ENCODE results near the gene SCN5A. TPM values are rescaled to one million over a fixed set of nuclear protein-coding genes. Genes with fewer than 3 reads are reported as not detected.

SCN5A gene
- polyA plus RNA-seq, 1 experiment, result 0.63 TPM

DNA sequence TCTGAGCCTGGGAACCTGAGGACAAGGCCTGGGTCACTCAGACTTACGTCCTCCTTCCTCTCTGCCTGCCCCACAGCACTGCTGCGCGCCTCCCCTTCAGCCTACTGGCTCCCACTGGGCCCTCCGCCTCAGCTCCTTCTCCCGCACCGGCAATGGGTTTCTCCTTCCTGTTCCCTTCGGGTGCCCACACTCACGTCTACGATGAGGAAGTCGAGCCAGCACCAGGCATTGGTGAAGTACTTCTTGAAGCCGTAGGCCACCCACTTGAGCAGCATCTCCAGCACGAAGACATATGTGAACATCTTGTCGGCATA lies 83.3 kb downstream of the SCN5A start:
- Histone ChIP-seq H3K4me3 (ENCODE audit: low read depth, low read length) (no peak overlapping the region), H3K27me3 (ENCODE audit: control insufficient read depth, insufficient read depth, low read length) (no peaks in the 10 kb centered on the region), H3K9me3 (ENCODE audit: control insufficient read depth, insufficient read depth, low read length) (no peaks in the 10 kb centered on the region; the same call in 1 of the 2 replicates), H3K27ac (ENCODE audit: low read depth, low read length) (peak overlapping the region; percentile 11)
- DNase-seq (ENCODE audit: low read depth, low spot score), result no peak
- ChIA-PET CTCF (no interaction called here), POLR2A (no interaction called here)
- TF ChIP-seq CTCF (IDR thresholded peaks at IDR 0.05; ENCODE audit: low read depth, low read length), result no peak

DNA sequence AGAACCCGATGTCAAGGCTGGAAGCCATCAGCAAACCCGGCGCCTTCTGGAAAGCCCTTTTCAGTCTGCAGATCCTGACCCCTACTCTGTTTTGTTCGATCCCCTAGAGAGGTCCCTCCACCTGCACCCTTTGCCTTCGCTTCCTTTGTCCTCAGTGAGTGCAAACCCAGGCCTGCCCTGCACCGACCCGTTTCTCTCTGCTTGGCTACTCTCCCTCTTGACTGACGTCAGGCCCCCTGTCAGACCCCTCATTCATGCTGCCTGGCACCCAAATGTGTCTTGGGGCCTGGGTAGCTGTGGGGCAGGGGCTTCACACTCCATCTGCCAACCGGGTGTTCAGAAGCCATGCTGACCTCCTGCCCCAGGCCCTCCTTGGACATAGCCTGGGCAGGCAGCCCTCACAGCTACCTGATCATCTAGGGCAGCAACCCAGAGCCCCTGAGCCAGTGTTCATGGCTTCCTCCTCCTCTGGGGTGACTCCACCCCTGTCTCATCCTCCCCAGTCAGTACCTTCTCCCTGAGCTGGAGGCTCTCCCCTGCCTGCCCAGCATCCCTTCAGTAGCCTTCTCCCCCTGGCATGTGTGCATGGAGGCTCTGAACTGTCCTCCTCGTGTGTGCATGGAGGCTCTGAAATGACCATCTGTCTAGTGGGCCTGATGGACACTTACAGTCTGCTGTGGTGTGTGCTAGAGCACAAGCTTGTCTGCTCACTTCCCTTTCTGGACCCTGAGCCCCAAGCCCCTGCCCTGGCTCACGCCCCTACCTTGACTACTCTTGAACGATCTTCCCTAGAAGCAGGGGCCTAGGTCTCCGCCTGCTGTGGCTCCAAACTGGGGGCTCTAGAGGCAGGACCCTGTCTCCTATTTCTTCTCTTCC lies 83.9 kb downstream of the SCN5A start:
- Histone ChIP-seq H3K9me3 (ENCODE audit: control insufficient read depth, insufficient read depth, low read length) (no peaks in the 10 kb centered on the region; the same call in 1 of the 2 replicates), H3K27ac (ENCODE audit: low read depth, low read length) (peak overlapping the region; percentile 11), H3K4me3 (ENCODE audit: low read depth, low read length) (no peak overlapping the region), H3K27me3 (ENCODE audit: control insufficient read depth, insufficient read depth, low read length) (no peaks in the 10 kb centered on the region)
- DNase-seq (ENCODE audit: low read depth, low spot score), result no peak
- no peak for TF ChIP-seq CTCF (IDR thresholded peaks at IDR 0.05; ENCODE audit: low read depth, low read length)
- CTCF ChIA-PET, result no interaction called here
- POLR2A ChIA-PET, result no interaction called here

DNA sequence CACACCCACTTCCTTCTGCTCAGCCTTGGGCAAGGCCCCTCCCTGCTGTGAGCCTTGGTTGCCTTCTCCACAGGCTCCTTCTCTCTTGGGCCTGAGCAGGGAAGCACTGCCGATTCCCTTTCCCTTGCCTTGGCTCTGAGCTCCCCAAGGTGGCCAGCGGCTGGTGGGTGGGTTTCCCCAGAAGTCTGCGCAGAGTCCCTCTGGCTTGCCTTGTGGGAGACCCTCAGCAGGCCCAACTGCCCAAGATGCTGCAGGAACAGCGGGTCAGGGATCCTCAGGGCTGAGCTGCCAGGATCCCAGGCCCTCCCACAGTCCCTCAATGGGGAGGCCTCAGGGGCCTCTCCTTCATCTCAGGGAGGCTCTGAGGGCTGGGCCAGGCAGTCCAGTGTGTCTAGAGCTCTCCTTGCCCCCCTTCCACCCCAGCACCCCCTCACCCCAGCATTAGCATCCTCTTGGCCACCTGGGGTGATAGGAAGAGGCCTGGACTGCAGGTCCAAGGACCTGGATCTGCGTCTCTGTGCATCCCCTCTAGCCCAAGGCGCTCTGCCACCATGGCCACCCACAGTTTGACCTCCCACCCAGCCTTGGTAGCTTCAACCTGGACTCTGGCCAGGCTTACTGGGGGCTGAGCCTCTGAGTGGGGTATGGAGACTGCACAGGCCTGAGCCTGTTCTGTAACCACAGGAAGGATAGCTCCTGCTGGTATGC lies 84.7 kb downstream of the SCN5A start:
- Histone ChIP-seq H3K27me3 (ENCODE audit: control insufficient read depth, insufficient read depth, low read length) (no peaks in the 10 kb centered on the region), H3K9me3 (ENCODE audit: control insufficient read depth, insufficient read depth, low read length) (no peaks in the 10 kb centered on the region; the same call in 1 of the 2 replicates), H3K4me3 (ENCODE audit: low read depth, low read length) (no peak overlapping the region), H3K27ac (ENCODE audit: low read depth, low read length) (no peak overlapping the region)
- CTCF ChIA-PET, result no interaction called here
- no peak for TF ChIP-seq CTCF (IDR thresholded peaks at IDR 0.05; ENCODE audit: low read depth, low read length)
- POLR2A ChIA-PET, result no interaction called here
- DNase-seq (ENCODE audit: low read depth, low spot score), result no peak

DNA sequence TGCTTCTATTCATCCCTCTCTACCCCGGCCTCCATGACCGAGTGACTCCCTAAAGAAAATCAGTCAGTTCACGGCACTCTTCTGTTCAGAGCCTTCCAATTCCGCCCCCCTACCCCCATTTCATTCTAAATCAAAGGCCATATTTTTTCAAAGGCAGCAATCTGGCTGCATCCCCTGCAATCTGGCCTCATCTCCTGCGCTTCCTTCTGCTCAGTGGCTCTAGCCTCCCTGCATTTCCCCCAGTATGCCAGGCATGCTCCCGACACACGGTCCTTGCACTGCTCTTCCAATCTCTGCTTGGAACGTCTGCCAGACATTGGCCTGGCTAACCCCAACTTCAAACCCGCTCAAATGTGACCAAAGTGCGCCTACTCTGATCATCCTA lies 85.6 kb downstream of the SCN5A start:
- Histone ChIP-seq H3K4me3 (ENCODE audit: low read depth, low read length) (no peak overlapping the region), H3K27ac (ENCODE audit: low read depth, low read length) (no peak overlapping the region), H3K9me3 (ENCODE audit: control insufficient read depth, insufficient read depth, low read length) (no peaks in the 10 kb centered on the region; the same call in 1 of the 2 replicates), H3K27me3 (ENCODE audit: control insufficient read depth, insufficient read depth, low read length) (no peaks in the 10 kb centered on the region)
- CTCF ChIA-PET, result no interaction called here
- POLR2A ChIA-PET, result no interaction called here
- TF ChIP-seq CTCF (IDR thresholded peaks at IDR 0.05; ENCODE audit: low read depth, low read length), result no peak
- DNase-seq (ENCODE audit: low read depth, low spot score), result no peak

Measured in AG04450 (cell line).